Measurements from ENCODE around the gene SLC24A5. TPM values are rescaled to one million over a fixed set of nuclear protein-coding genes. Genes with fewer than 3 reads are reported as not detected.

Gene SLC24A5
- total RNA-seq: not detected
- 0.14 TPM for polyA plus RNA-seq (2013, experiment 1 of 2)
- polyA plus RNA-seq (2013, experiment 2 of 2): not detected
- long read RNA-seq, experiment 1: 0 reads
- long read RNA-seq, experiment 2: 0 reads
- long read RNA-seq, experiment 3, partial matches to known transcripts: 0 of 4 reads
- long read RNA-seq, experiment 3, other reads (novel, unspliced or antisense): 4 of 4 reads
- long read RNA-seq, experiment 4: 0 reads

- no peaks in the 10 kb centered on the region for H3K27me3 Mint-ChIP-seq (ENCODE audit: insufficient read depth)
- Histone ChIP-seq H3K4me3 (ENCODE audit: low read length) (no peak within 1 kb of the TSS), H3K4me1 (ENCODE audit: control insufficient read depth, insufficient read depth, low read length) (no peaks in the 10 kb centered on the region), H3K36me3 (ENCODE audit: control insufficient read depth, insufficient read depth, low read length) (no peaks in the 10 kb centered on the region), H3K27me3 (ENCODE audit: control insufficient read depth, insufficient read depth, low read length, poor library complexity, severe bottlenecking) (no peaks in the 10 kb centered on the region), H3K9me3 (ENCODE audit: control insufficient read depth, low read length) (no peaks in the 10 kb centered on the region), H3K9ac (ENCODE audit: extremely low read depth, low read length, poor library complexity, severe bottlenecking) (no peak within 1 kb of the TSS), H3K27ac (ENCODE audit: low read depth, low read length) (no peak within 1 kb of the TSS)
- H3K4me3 Mint-ChIP-seq: no peak within 1 kb of the TSS
- 89 to 93% methylated on average over 3 to 6 of the region's 6 CpGs for WGBS, 2 experiments (ENCODE audit: insufficient coverage in 1 of 2, insufficient read length in 1 of 2)
- H3K36me3 Mint-ChIP-seq (ENCODE audit: low read depth): no peaks in the 10 kb centered on the region
- no peaks in the 10 kb centered on the region for H3K9me3 Mint-ChIP-seq
- H3K27ac Mint-ChIP-seq: no peak within 1 kb of the TSS
- no peaks in the 10 kb centered on the region for H3K4me1 Mint-ChIP-seq
- no peak for DNase-seq
- TF ChIP-seq, protein P1, sequence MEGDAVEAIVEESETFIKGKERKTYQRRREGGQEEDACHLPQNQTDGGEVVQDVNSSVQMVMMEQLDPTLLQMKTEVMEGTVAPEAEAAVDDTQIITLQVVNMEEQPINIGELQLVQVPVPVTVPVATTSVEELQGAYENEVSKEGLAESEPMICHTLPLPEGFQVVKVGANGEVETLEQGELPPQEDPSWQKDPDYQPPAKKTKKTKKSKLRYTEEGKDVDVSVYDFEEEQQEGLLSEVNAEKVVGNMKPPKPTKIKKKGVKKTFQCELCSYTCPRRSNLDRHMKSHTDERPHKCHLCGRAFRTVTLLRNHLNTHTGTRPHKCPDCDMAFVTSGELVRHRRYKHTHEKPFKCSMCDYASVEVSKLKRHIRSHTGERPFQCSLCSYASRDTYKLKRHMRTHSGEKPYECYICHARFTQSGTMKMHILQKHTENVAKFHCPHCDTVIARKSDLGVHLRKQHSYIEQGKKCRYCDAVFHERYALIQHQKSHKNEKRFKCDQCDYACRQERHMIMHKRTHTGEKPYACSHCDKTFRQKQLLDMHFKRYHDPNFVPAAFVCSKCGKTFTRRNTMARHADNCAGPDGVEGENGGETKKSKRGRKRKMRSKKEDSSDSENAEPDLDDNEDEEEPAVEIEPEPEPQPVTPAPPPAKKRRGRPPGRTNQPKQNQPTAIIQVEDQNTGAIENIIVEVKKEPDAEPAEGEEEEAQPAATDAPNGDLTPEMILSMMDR (conservative IDR thresholded peaks at IDR 0.05): no peak
Measured at GRCh38 chr15:48120745-48121144, at the start of gene SLC24A5. Gene SLC24A5 (plus strand): TSS chr15:48120990. CDS start chr15:48121045, 55 bp downstream.

GRCh38 chr15:48072941-48073340 lies 47.8 kb upstream of the SLC24A5 start:
- WGBS, 2 experiments (ENCODE audit: insufficient coverage in 1 of 2, insufficient read length in 1 of 2): 86 to 90% methylated on average over 6 of the region's 6 CpGs
- no peak overlapping the region for H3K27ac Mint-ChIP-seq
- H3K36me3 Mint-ChIP-seq (ENCODE audit: low read depth): no peaks in the 10 kb centered on the region
- peaks cover 13% of the 10 kb centered on the region for H3K9me3 Mint-ChIP-seq
- H3K27me3 Mint-ChIP-seq (ENCODE audit: insufficient read depth): peaks cover 2% of the 10 kb centered on the region
- no peaks in the 10 kb centered on the region for H3K4me1 ChIP-seq (ENCODE audit: control insufficient read depth, insufficient read depth, low read length)
- no peak for DNase-seq
- H3K27ac ChIP-seq (ENCODE audit: low read depth, low read length): no peak overlapping the region
- no peaks in the 10 kb centered on the region for H3K27me3 ChIP-seq (ENCODE audit: control insufficient read depth, insufficient read depth, low read length, poor library complexity, severe bottlenecking)
- H3K9ac ChIP-seq (ENCODE audit: extremely low read depth, low read length, poor library complexity, severe bottlenecking): no peak overlapping the region
- H3K4me1 Mint-ChIP-seq: no peaks in the 10 kb centered on the region
- H3K36me3 ChIP-seq (ENCODE audit: control insufficient read depth, insufficient read depth, low read length): no peaks in the 10 kb centered on the region
- TF ChIP-seq, protein P1 (conservative IDR thresholded peaks at IDR 0.05): no peak
- no peaks in the 10 kb centered on the region for H3K9me3 ChIP-seq (ENCODE audit: control insufficient read depth, low read length)
- no peak overlapping the region for H3K4me3 Mint-ChIP-seq
- H3K4me3 ChIP-seq (ENCODE audit: low read length): no peak overlapping the region

DNA sequence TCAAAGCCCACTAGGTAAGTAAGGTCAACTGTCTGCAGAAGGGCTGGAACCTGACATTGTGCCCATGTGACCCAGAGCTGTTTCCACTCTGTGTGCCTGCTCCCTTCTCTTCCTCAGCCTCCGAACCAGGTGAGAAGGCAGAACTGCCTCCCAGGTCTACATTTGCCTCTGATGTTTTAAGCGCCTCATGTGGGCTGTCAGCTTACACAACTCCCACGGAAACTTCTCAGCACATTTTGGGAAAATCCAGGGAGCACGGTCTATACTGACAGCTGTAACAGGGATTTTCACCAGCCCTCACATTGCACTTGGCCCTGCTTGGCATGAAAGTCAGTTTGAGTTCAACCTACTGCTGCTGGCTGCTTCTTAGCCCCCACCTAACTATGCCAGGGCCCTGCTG lies 46.9 kb upstream of the SLC24A5 start:
- WGBS, 2 experiments (ENCODE audit: insufficient coverage in 1 of 2, insufficient read length in 1 of 2): 92 to 94% methylated on average over 3 to 4 of the region's 4 CpGs
- no peak overlapping the region for H3K4me3 Mint-ChIP-seq

More for the DNA sequence above, 46.9 kb upstream of the SLC24A5 start:
- no peaks in the 10 kb centered on the region for H3K36me3 Mint-ChIP-seq (ENCODE audit: low read depth)
- H3K9me3 ChIP-seq (ENCODE audit: control insufficient read depth, low read length): no peaks in the 10 kb centered on the region
- H3K27me3 ChIP-seq (ENCODE audit: control insufficient read depth, insufficient read depth, low read length, poor library complexity, severe bottlenecking): no peaks in the 10 kb centered on the region
- no peaks in the 10 kb centered on the region for H3K36me3 ChIP-seq (ENCODE audit: control insufficient read depth, insufficient read depth, low read length)
- peaks cover 2% of the 10 kb centered on the region for H3K27me3 Mint-ChIP-seq (ENCODE audit: insufficient read depth)
- no peak overlapping the region for H3K27ac ChIP-seq (ENCODE audit: low read depth, low read length)
- no peak overlapping the region for H3K4me3 ChIP-seq (ENCODE audit: low read length)
- no peaks in the 10 kb centered on the region for H3K4me1 ChIP-seq (ENCODE audit: control insufficient read depth, insufficient read depth, low read length)
- no peaks in the 10 kb centered on the region for H3K4me1 Mint-ChIP-seq
- TF ChIP-seq, protein P1 (conservative IDR thresholded peaks at IDR 0.05): no peak
- no peak for DNase-seq
- H3K9me3 Mint-ChIP-seq: peaks cover 13% of the 10 kb centered on the region
- no peak overlapping the region for H3K27ac Mint-ChIP-seq
- no peak overlapping the region for H3K9ac ChIP-seq (ENCODE audit: extremely low read depth, low read length, poor library complexity, severe bottlenecking)
